Epithelial cell of proximal tubule (primary cell): Measurements from ENCODE around the gene CPLX4. TPM values are rescaled to one million over a fixed set of nuclear protein-coding genes. Genes with fewer than 3 reads are reported as not detected.

ENCODE experiments used
- DNase-seq: peaks from one replicate; pipeline ENCODE4 v3.0.0-alpha.2; 2011; ENCODE audit warnings: low read depth
- H3K4me3 ChIP-seq: 2 replicates; pipeline ENCODE4 v1.5.1; 2011; ENCODE audit warnings: low read depth, mild to moderate bottlenecking, low read length
- total RNA-seq: library from RNA; depleted of rRNA; stranded (reverse); fragments of >200 nt; gene quantifications from 2 replicates; pipeline ENCODE4 v1.2.3, GENCODE V29; 2015
- TF ChIP-seq, protein P1 (sequence below): conservative IDR thresholded peaks from 2 replicates; pipeline ENCODE4 v1.5.1; 2012; ENCODE audit warnings: low read depth, mild to moderate bottlenecking, low read length

The CPLX4 gene, protein sequence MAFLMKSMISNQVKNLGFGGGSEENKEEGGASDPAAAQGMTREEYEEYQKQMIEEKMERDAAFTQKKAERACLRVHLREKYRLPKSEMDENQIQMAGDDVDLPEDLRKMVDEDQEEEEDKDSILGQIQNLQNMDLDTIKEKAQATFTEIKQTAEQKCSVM
- total RNA-seq: not detected in 2 replicates

DNA sequence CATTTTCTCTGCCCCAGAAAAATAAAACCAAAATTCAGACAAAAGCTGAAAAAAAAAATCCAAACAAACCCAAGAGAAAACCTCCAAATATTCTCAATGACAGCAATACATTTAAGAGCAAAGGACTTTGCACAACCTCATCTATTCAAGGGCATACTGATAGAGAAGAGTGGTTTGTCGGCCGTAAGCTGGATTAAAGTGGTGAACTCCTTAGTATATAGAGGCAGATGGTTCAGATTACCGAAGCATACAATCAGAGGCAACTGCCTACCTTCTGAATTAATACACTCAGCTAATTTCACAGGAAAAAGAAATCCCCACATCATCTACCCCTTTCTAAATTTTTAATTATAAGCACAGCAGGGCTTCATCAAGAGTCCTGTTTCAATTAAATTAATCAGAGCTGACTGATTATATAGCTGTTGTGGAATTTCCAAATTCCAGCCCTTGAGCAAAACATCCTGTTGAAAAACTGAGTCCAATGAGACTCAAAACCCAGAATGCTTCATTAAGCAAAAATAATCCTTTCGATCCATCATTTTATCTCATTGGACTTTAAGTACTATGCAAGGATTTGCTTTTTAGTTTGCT, at the start of gene CPLX4:
Gene CPLX4, minus strand, starts transcription at position 190 of the 591 bp plus-strand sequence. Its CDS starts 187 bp downstream, at position 3.
- no peak for DNase-seq
- TF ChIP-seq, protein P1, sequence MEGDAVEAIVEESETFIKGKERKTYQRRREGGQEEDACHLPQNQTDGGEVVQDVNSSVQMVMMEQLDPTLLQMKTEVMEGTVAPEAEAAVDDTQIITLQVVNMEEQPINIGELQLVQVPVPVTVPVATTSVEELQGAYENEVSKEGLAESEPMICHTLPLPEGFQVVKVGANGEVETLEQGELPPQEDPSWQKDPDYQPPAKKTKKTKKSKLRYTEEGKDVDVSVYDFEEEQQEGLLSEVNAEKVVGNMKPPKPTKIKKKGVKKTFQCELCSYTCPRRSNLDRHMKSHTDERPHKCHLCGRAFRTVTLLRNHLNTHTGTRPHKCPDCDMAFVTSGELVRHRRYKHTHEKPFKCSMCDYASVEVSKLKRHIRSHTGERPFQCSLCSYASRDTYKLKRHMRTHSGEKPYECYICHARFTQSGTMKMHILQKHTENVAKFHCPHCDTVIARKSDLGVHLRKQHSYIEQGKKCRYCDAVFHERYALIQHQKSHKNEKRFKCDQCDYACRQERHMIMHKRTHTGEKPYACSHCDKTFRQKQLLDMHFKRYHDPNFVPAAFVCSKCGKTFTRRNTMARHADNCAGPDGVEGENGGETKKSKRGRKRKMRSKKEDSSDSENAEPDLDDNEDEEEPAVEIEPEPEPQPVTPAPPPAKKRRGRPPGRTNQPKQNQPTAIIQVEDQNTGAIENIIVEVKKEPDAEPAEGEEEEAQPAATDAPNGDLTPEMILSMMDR: no peak
- no peak within 1 kb of the TSS for H3K4me3 ChIP-seq

DNA sequence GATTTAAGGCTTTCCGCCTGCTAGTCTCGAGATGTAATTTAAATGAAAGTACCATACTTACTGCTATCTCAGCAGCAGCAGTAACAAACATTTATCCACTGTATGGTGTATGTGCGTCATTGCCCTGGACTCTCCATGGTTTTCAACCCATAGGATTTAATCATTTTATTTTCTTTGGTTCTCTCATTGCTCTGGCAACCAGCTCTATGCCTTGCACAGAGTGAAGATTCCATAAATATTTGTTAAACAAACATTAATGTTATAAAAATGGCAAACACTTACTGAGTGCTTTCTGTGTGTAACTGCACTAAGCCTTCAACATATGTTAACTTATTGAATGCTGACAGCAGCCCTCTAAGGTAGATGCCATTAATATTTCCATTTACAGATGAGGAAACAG, 41.9 kb upstream of the CPLX4 start:
- DNase-seq: no peak
- TF ChIP-seq, protein P1: no peak
- no peak overlapping the region for H3K4me3 ChIP-seq

DNA sequence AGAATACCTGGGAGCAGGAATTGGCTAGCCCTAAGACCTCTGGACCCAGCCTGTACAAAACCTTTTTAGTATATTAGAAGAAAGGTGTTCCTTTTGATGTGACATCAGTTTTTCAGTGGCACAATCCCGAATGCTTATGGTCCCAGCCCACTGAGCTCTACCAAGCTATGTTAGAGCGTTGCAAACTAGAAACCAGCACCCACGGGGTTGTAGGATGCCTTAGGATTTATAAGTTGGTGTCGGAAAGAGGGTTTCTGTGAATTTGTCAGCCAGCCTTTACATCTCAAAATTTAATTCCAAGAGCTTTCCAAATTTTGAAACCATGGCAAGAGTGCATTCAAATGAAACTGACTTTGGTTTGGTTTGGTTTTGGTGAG, 41.1 kb upstream of the CPLX4 start:
- no peak for DNase-seq
- peak overlapping the region; percentile 96 for H3K4me3 ChIP-seq
- TF ChIP-seq, protein P1: no peak

DNA sequence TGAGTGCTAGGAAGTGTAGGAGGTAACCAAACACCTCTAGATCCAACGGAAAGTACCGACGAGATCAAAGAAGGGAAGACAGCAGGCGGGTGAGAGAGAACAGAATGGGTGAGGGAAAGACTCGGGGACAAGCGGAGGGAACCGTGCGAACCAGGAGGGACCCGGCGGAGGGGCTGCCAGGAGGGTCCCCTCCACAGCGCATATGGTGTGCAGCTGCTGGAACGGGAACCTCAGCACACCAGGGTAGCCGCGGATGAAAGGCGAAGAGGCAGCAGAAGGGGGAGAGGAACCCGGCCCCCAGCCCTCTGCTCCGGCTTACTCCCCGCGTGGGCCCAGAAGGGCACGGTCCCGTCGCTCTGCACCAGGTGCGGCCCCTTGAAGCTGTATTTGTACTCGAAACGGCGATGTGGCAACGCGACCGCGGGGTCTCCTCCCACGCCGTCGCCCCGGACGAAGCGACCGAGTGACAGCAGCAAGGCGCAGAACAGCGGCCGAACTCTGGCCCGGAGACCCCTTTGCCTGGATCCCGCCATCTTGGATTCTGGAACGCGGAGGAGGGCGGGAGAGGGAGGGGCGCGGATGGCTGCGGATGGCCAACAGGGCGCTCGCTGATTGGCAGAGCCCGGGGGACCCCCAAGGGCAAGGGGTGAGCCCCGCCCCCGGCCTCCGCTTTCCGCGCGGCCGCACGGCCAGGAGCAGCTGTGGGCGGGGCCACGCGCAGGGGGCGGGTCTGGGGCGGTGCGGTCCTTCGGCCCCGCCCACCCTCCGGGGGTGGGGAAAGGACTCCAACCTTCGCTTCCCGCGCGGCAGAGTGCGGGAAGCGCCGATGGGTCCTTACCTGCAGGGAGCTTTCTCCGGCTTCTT, 40.5 kb upstream of the CPLX4 start, which contains the start of gene LMAN1:
Gene LMAN1, minus strand, starts transcription at position 554 of the 864 bp plus-strand sequence. Its CDS starts 21 bp downstream, at position 533.
- TF ChIP-seq, protein P1: no peak
- H3K4me3 ChIP-seq: peak within 1 kb of the TSS; percentile 96
- DNase-seq: no peak

DNA sequence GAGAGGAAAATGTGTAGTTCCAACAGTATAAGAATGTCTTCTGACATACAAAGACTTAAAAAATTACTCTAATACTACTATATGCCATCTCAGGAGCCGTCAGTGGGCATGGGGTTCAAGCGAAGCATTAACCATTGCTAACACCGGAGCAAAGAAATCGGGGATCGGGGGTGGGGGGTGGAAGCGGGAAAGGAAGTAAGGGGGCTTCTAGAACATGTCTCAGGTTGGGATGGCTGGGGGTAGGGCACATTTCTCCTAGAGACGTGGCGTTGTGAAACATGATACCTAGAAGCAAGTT, 39.9 kb upstream of the CPLX4 start:
- no peak for DNase-seq
- peak overlapping the region; percentile 96 for H3K4me3 ChIP-seq
- TF ChIP-seq, protein P1: no peak

DNA sequence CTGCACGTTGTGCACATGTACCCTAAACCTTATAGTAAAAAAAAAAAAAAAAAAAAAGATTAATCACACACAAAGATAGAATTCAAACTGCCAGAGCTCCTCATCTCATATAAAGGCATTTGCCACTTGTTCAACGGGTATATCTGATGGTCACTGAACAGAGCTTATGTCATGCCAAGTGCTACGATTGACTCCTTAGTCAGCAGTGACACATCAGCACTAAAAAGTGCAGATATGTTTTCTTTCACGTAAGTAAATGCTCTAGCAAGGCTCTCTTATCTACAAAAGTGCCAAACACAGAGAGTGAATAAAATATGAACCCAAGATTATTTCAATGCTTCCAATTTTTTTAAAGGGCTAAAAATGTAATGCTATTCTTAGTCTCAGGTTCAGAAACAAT, 39.5 kb upstream of the CPLX4 start:
- TF ChIP-seq, protein P1: no peak
- DNase-seq: no peak
- peak overlapping the region; percentile 96 for H3K4me3 ChIP-seq
